NB4 (cell line): ENCODE data around the gene RAP1GAP2.

ENCODE experiments used
- DNase-seq: peaks from one replicate; pipeline ENCODE4 v3.0.0; 2010; ENCODE audit warnings: low read depth
- H3K4me3 ChIP-seq: one replicate; pipeline ENCODE4 v1.5.1; 2011; ENCODE audit warnings: mild to moderate bottlenecking, low read depth, low read length, moderate library complexity
- CTCF ChIP-seq: IDR thresholded peaks from one replicate; pipeline ENCODE4 v1.5.1; 2012; ENCODE audit warnings: low read depth, low read length
- MYC ChIP-seq: IDR thresholded peaks from 2 replicates; pipeline ENCODE4 v1.6.1; 2011; ENCODE audit warnings: low read depth, low read length
- POLR2A ChIP-seq: IDR thresholded peaks from 2 replicates; pipeline ENCODE4 v1.6.1; 2011; ENCODE audit warnings: mild to moderate bottlenecking; ENCODE audit not compliant: insufficient read length; ENCODE audit errors: extremely low read depth
- TF ChIP-seq, protein P1 (sequence below): IDR thresholded peaks from 2 replicates; pipeline ENCODE4 v1.6.1; 2011; ENCODE audit warnings: low read depth, low read length

The RAP1GAP2 gene

DNA sequence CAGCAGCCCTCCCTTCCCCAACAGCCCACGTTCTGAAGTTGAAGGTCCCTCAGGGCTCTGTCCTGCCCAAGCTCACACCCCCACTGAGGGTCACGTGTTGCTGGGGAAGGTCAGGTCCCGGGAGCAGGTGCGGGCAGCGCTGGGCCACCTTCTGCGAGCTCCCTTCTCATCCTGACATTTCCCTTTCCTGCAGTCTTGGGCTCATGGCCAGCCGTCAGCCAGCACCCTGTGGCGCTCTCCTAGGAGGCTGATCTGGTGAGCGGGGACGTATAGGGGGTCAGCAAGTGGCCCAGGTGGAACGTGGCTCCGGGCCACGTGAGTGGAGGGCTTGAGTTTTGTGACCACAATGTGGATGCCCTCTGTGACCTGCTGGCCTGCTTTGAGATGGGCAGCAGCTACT lies 73.4 kb downstream of the RAP1GAP2 start:
- H3K4me3 ChIP-seq = no peak overlapping the region
- no peak for TF ChIP-seq MYC
- no peak for TF ChIP-seq CTCF
- TF ChIP-seq POLR2A = no peak
- TF ChIP-seq, protein P1, sequence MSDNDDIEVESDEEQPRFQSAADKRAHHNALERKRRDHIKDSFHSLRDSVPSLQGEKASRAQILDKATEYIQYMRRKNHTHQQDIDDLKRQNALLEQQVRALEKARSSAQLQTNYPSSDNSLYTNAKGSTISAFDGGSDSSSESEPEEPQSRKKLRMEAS = no peak
- no peak for DNase-seq

DNA sequence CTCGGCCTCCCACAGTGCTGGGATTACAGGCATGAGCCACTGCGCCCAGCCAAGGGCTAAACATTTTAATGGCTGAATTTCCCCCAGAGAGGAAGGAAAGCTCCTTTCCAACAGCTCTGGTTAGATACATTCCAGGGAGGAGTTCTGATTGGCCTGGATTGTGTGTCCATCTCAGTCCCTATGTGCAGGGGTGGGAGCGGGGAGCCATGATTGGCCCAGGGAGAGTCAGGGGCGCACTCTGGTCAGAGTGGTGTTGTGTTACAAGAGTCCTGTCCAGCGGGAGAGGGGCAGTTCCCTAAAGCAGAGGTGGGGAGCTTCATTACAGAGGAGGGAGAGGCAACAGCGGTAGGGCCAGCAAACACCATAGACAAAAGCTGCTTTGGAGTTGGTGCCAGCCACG lies 75.0 kb downstream of the RAP1GAP2 start:
- TF ChIP-seq, protein P1 = no peak
- no peak for TF ChIP-seq MYC
- TF ChIP-seq POLR2A = no peak
- TF ChIP-seq CTCF = no peak
- no peak overlapping the region for H3K4me3 ChIP-seq
- no peak for DNase-seq

GRCh38 chr17:2871720-2872119 lies 75.5 kb downstream of the RAP1GAP2 start:
- no peak for DNase-seq
- no peak for TF ChIP-seq CTCF
- TF ChIP-seq MYC = no peak
- TF ChIP-seq, protein P1 = no peak
- no peak for TF ChIP-seq POLR2A
- H3K4me3 ChIP-seq = no peak overlapping the region

GRCh38 chr17:2872282-2872681 lies 76.0 kb downstream of the RAP1GAP2 start:
- TF ChIP-seq MYC (no peak), CTCF (no peak), POLR2A (no peak)
- TF ChIP-seq, protein P1 = no peak
- no peak for DNase-seq
- no peak overlapping the region for H3K4me3 ChIP-seq

DNA sequence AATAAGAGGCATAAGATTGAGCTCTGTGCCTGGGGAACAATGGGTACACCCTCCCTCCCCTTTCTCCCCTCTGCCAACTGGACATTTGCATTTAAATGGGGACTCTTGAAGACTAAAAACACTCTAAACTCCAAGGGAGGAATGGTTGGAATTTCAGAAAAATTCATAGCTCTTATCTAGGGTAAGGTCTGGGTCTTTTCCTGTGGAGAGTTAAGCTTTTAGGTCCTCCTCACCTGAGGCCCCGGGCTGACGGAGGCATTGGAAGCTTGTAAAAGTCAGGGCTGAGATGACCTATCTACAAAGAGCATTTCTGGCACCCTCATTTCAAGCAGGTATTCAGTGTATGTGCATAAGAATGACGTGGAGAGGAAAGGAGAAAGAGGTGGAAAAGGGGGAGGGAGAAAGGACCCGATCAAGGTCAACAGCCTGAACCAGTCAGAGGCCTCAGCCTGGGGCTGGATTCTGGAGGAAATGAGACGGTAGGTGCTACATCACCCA lies 78.0 kb downstream of the RAP1GAP2 start:
- no peak overlapping the region for H3K4me3 ChIP-seq
- no peak for DNase-seq
- no peak for TF ChIP-seq MYC
- TF ChIP-seq, protein P1 = no peak
- TF ChIP-seq CTCF = no peak
- TF ChIP-seq POLR2A = no peak

GRCh38 chr17:2875608-2876007 lies 79.4 kb downstream of the RAP1GAP2 start:
- no peak overlapping the region for H3K4me3 ChIP-seq
- TF ChIP-seq MYC (no peak), POLR2A (no peak), CTCF (no peak)
- TF ChIP-seq, protein P1 = no peak
- no peak for DNase-seq
